Natural killer cell treated with Interleukin-12 subunit alpha and Interleukin-12 subunit beta and Interleukin-15 and Interleukin-18, amount 100 ng/mL, for 72 hours (primary cell): ENCODE data around the gene SMIM31. TPM values are rescaled to one million over a fixed set of nuclear protein-coding genes. Genes with fewer than 3 reads are reported as not detected.

Experiments
- ATAC-seq, 2 donors: fragments of 150-1000 bp; cut with Tn5 transposase in 1 of 2; sonication (Bioruptor Pico), chemical (Tn5 transposase) in 1 of 2; 2 replicates each; pipeline ENCODE4 v1.10.0; 2021
- DNase-seq: peaks from one replicate; pipeline ENCODE4 v3.0.0; 2022; ENCODE audit warnings: low spot score
- H3K27ac Mint-ChIP-seq, 2 donors: 1 replicate in 1 of 2; 2 replicates in 1 of 2; pipeline ENCODE4 v1.8.0; 2022; ENCODE audit warnings: mixed read lengths in 2 of 2, mild to moderate bottlenecking in 1 of 2, moderate library complexity in 1 of 2
- H3K27me3 Mint-ChIP-seq, 2 donors: 1 replicate in 1 of 2; 2 replicates in 1 of 2; pipeline ENCODE4 v1.8.0; 2022; ENCODE audit warnings: mixed read lengths in 2 of 2
- H3K36me3 Mint-ChIP-seq: one replicate; pipeline ENCODE4 v1.8.0; 2022; ENCODE audit warnings: mixed read lengths
- H3K4me1 Mint-ChIP-seq, 2 donors: 1 replicate in 1 of 2; 2 replicates in 1 of 2; pipeline ENCODE4 v1.8.0; 2022; ENCODE audit warnings: low read depth in 2 of 2, mixed read lengths in 2 of 2, mild to moderate bottlenecking in 1 of 2
- H3K4me3 Mint-ChIP-seq: one replicate; pipeline ENCODE4 v1.8.0; 2022; ENCODE audit warnings: mixed read lengths
- H3K9me3 Mint-ChIP-seq: 2 replicates; pipeline ENCODE4 v1.8.0; 2022; ENCODE audit warnings: mixed read lengths
- total RNA-seq, 2 donors: library from RNA; stranded (reverse); gene quantifications; one replicate each; pipeline ENCODE4 v1.2.3, GENCODE V29; 2022

The SMIM31 gene
- total RNA-seq, 2 donors from 2014 or later, result not detected

- no peaks in the 10 kb centered on the region for H3K4me1 Mint-ChIP-seq
- H3K27ac Mint-ChIP-seq, result no peak overlapping the region
- no peaks in the 10 kb centered on the region for H3K27me3 Mint-ChIP-seq
- no peaks in the 10 kb centered on the region for H3K9me3 Mint-ChIP-seq
- DNase-seq, result no peak
- no peak overlapping the region for H3K4me3 Mint-ChIP-seq
- H3K36me3 Mint-ChIP-seq, result no peaks in the 10 kb centered on the region
- ATAC-seq, result no peak
Observed at GRCh38 chr4:164807611-164808010, 53.7 kb downstream of the SMIM31 start.

DNA sequence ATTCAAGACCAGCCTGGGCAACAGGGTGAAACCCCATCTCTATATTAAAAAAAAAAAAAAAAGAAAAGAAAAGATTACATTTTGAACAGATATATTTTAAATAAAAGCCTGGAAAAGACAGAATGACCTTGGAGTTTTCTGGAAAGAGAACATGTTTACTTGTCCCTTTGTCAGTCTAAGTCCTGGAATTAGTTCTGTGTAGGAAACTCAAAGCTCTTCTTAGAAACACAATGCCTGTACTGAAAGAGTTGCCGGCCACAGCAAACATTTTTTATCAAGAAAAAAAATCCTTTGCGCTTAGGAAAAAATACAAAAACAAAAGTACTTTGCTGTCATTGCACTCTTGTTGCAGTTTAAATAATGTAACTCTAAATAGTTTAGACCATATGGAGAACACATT lies 59.6 kb downstream of the SMIM31 start:
- Mint-ChIP-seq H3K27ac (no peak overlapping the region), H3K36me3 (no peaks in the 10 kb centered on the region), H3K9me3 (no peaks in the 10 kb centered on the region), H3K4me3 (no peak overlapping the region), H3K27me3 (peaks cover 0 to 8% of the 10 kb centered on the region in 2 donors), H3K4me1 (no peaks in the 10 kb centered on the region)
- no peak for ATAC-seq
- no peak for DNase-seq

GRCh38 chr4:164815711-164816110 lies 61.8 kb downstream of the SMIM31 start:
- ATAC-seq (no peak), DNase-seq (no peak)
- H3K27ac Mint-ChIP-seq, result no peak overlapping the region
- no peaks in the 10 kb centered on the region for H3K4me1 Mint-ChIP-seq
- H3K27me3 Mint-ChIP-seq, result peaks cover 0 to 8% of the 10 kb centered on the region in 2 donors
- H3K4me3 Mint-ChIP-seq, result no peak overlapping the region
- H3K9me3 Mint-ChIP-seq, result no peaks in the 10 kb centered on the region
- no peaks in the 10 kb centered on the region for H3K36me3 Mint-ChIP-seq

DNA sequence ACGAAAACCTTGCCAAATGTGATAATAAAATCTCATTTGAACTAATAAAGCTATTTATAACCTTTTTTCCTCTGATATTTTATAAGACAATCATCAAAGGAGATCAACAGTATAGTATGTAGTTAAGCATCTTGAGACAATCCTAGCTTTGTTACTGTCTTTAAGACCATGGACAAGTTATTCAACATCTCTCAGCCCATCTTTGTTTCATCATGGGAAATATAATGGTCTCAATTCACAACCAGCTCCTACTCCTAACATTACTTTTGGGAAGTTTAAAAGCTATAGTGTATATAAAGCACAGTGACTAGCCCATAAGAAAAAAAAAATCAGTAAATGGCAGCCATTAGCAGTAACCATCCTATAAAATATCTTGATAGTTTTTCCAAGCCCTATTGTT lies 65.4 kb downstream of the SMIM31 start:
- ATAC-seq, result no peak
- Mint-ChIP-seq H3K4me3 (no peak overlapping the region), H3K36me3 (no peaks in the 10 kb centered on the region)

DNA sequence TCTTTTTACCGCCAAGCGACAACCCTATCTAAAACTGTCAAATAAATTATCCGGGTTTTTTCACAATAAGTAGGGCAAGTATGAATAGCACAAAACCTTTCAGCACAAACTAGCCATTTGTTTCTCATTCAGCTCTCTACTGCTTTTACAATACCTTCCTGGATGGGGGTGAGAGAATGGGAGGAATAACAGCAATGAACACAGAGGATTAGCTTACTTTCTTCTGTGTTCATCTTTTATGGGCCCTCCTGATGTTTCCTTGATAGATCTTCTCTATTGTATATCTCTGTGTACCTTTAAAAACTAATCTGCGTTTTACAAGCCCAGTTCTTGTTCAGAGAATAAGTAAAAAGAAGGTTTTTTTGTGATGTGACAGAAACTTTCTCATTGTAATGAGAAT lies 67.8 kb downstream of the SMIM31 start:
- Mint-ChIP-seq H3K9me3 (no peaks in the 10 kb centered on the region), H3K27me3 (peaks cover 0 to 14% of the 10 kb centered on the region in 2 donors), H3K4me3 (no peak overlapping the region), H3K4me1 (no peaks in the 10 kb centered on the region), H3K27ac (no peak overlapping the region), H3K36me3 (no peaks in the 10 kb centered on the region)
- ATAC-seq, result no peak
- no peak for DNase-seq

More for the DNA sequence above, 65.4 kb downstream of the SMIM31 start:
- Mint-ChIP-seq H3K27me3 (peaks cover 0 to 15% of the 10 kb centered on the region in 2 donors), H3K27ac (no peak overlapping the region), H3K9me3 (no peaks in the 10 kb centered on the region), H3K4me1 (no peaks in the 10 kb centered on the region)
- DNase-seq, result no peak

- Mint-ChIP-seq H3K27me3 (peaks cover 0 to 14% of the 10 kb centered on the region in 2 donors), H3K27ac (no peak overlapping the region), H3K4me3 (no peak overlapping the region), H3K9me3 (no peaks in the 10 kb centered on the region), H3K36me3 (no peaks in the 10 kb centered on the region), H3K4me1 (no peaks in the 10 kb centered on the region)
- no peak for ATAC-seq
- no peak for DNase-seq
Observed at GRCh38 chr4:164824581-164824980, 70.7 kb downstream of the SMIM31 start.

GRCh38 chr4:164828955-164829354 lies 75.0 kb downstream of the SMIM31 start:
- no peak for ATAC-seq
- Mint-ChIP-seq H3K9me3 (no peaks in the 10 kb centered on the region), H3K4me1 (no peaks in the 10 kb centered on the region), H3K36me3 (no peaks in the 10 kb centered on the region), H3K27me3 (peaks cover 0 to 13% of the 10 kb centered on the region in 2 donors), H3K27ac (no peak overlapping the region), H3K4me3 (no peak overlapping the region)
- no peak for DNase-seq

DNA sequence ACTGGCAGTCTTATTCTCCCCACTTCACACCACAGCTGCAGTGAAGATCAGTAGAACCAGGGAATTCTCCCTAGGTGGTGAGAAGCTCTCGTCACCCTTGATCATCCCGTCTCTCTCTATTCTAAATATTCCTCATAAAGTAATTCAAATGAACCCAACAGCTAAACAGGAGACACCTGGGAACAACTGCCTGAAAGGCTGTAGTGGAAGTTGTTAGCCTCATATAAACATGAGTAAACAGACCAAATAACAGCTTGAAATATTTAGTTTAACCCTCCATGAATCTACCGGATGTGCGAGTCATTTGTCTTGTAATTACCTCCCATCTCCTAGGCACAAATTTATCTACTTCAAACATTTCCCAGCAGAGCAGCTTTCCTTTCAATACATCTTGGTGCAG lies 92.6 kb downstream of the SMIM31 start:
- DNase-seq (no peak), ATAC-seq (no peak)
- Mint-ChIP-seq H3K4me1 (no peaks in the 10 kb centered on the region), H3K9me3 (peaks cover 3% of the 10 kb centered on the region), H3K4me3 (no peak overlapping the region), H3K36me3 (no peaks in the 10 kb centered on the region), H3K27ac (no peak overlapping the region), H3K27me3 (peaks cover 0 to 16% of the 10 kb centered on the region in 2 donors)

DNA sequence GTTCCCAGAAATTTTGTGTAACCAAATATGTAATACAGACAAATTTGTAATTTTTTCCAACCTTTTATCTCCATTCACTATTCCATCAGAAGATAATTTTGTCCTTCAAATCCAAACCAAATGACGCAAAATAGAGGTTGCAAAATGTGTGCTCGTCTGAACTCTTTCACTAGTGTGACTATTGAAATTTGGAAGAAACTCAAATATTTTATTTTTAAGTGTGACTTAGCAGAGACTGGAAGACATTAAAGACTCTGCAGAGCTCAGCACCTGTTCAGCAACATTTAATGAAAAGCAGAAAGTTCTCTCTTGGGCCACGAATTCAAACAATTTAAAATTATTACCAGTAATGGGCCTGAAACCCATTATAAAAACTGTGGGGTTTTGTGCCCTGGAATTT lies 93.1 kb downstream of the SMIM31 start:
- no peaks in the 10 kb centered on the region for H3K4me1 Mint-ChIP-seq

DNA sequence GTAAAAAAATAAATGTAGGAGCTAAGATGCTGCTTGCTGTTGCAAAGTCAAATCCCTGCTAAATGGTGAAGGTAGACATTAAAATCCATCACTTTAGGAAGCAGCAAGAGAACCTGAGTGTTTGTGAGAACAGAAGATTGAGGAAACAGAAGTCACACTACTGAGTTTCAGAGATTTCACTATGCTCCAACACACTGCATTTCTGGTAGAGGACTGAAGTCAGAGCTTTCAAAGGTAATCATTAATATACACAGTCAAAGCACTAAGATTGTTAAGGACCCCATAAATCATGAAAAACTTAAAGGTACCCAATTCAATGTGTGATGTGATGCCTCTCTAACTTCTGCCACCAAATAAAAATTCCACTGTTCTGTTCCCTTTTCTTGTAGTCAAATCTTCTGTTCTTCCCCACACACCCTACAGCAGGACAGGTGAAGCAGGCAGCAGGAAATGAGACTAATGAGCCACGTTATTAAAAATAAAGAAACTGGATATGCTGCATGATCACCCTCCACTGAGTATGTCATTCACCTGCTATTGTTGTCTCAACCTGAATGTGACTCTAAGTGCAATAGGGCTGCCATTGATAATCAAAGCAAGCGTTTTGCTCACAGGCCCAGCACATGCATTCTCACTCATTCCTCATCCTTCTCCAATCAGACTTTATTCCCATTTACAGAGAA lies 94.2 kb downstream of the SMIM31 start:
- ATAC-seq, result no peak
- no peak for DNase-seq
- H3K4me3 Mint-ChIP-seq, result no peak overlapping the region
- no peaks in the 10 kb centered on the region for H3K4me1 Mint-ChIP-seq
- H3K9me3 Mint-ChIP-seq, result peaks cover 8% of the 10 kb centered on the region
- H3K27me3 Mint-ChIP-seq, result peaks cover 0 to 21% of the 10 kb centered on the region in 2 donors
- no peak overlapping the region for H3K27ac Mint-ChIP-seq
- no peaks in the 10 kb centered on the region for H3K36me3 Mint-ChIP-seq

More for the DNA sequence above, 93.1 kb downstream of the SMIM31 start:
- H3K9me3 Mint-ChIP-seq, result peaks cover 3% of the 10 kb centered on the region
- H3K36me3 Mint-ChIP-seq, result no peaks in the 10 kb centered on the region
- peaks cover 0 to 16% of the 10 kb centered on the region in 2 donors for H3K27me3 Mint-ChIP-seq
- no peak overlapping the region for H3K27ac Mint-ChIP-seq
- DNase-seq (no peak), ATAC-seq (no peak)
- no peak overlapping the region for H3K4me3 Mint-ChIP-seq

Other genes starting within 250 kb of the SMIM31 start
- not detected for gene APELA, start 123.0 kb downstream of the SMIM31 start, total RNA-seq
- gene TRIM61, start 223.5 kb downstream of the SMIM31 start, total RNA-seq, result 1 to 10 TPM; 3.6 to 4.6 TPM